HG02870 (cell line): ENCODE measurements around the gene DGKI.
"Not testable (repeated sequence)": the region's sequence is repeated elsewhere in the genome, so short reads cannot be mapped to it uniquely, and the experiment has no call there.

Experiments used
- ATAC-seq: cut with Tn5 transposase; IDR thresholded peaks from one replicate; pipeline ENCODE4 v1.9.1; 2021; ENCODE audit warnings: mild to moderate bottlenecking, moderate library complexity; ENCODE audit not compliant: unreplicated experiment

DGKI gene

DNA sequence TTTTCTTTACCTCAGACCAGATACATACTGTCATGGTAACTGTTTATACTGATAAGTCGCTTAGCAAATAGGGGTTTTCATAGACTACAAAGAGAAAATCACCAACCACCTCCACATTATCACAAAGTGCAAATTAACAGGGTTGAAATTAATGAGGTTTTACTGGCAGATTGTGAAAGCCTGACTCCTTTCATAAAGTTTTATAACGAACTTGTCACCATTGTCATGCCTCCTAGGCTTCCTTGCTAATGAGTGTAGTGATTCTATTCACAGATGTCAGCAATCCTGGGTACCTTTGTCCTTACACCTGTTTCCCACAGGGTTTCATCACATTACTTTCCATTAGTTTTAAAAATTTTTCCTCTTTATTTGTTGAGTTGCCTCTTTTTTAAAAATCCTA, 361.0 kb downstream of the DGKI start:
- ATAC-seq, result no peak

DNA sequence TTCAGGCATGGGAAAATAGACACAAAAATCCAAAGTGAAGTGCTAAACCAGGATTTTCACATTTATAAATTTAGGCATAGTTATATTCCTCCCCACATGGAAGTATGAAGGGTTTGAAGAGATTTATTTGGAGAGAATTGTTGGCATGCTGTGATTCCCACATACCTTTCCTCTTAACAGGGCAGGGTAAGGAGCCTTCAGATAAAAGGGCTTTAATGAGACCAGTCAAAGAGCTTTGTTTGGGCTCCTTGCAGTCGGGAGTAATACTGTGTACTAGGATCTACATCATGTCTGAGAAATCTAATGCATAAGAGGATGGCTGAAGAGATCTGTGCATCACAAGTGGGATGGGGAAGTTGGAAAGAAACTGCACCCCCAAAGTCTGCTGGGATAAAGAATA, 362.4 kb downstream of the DGKI start:
- no peak for ATAC-seq

DNA sequence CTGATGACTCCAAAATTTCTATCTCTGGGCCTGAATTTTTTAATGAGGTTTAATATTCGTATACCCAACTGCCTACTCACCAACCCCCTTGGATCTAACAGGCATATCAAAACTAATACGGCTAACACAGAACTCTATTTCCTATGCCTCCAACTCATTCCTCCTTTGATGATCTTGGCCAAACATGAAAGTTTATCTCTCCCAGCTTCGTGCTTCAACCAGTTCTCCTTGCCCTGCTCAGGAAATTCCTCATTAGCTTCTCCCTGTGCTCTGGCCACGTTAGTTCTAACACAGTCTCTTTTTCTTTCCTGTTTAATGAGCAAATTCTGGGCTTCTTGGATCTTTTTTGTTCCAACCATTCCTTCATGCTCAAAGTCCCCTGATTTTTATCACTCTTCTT, 364.3 kb downstream of the DGKI start:
- ATAC-seq, result no peak

DNA sequence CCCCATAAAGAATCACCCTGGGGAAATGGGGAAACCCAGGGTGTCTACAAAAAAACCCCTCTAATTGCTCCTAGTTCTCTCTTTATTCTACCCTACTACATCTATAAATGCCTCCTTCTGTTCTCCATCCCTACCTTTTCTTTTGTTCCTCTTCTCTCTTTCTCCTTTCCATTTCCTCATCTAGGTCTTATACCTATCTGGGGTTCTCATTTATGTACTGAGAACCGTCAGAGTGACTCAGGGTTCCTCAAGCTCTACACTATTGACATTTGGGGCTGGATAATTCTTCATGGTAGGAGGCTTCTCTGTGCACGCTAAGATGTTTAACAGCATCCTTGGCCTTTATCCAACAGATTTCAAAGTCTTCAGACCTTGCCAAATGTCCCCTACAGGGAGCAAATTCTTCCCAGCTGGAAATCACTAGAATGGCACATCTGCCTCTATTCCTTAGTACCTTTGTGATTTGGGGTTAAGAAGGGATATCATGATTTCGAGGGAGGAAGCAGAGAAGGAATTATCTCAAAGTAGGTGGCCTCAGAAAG, 365.9 kb downstream of the DGKI start:
- ATAC-seq, result no peak

DNA sequence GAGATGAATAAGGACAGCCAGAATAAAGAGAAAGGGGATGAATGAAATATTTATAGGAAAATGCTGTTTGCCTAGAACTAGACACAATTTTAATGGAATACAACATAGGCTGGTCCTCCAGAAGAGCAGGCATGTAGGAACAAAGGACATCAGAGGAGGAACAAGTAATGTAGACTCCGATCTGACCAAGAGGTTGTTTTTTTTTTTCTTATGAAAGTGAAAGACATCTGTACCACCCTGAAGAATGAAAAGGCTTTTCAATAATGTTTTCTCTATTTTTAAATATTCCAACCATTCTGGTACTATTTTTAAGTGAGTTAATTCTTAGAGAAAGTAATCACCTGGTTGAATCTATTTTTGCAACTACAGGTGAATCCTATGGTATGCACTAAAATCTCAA, 366.4 kb downstream of the DGKI start:
- no peak for ATAC-seq

DNA sequence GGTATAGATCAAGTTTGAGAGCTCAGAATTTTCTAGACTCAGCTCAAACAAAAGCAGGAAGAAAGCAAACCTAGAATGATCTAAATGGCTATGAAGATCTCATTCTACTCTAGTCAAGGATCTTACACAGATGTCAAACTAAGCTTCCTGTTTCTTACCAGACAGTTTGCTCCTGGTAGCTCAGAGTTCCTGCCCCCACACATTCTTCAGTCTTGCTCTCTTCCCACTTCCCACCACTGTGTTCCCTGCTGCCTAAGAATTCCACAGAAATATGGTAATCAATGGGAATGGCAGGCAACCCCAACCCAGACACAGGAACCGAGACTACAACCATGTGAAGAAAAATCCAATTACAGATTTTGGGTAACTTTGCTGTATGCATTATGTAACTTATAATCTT, 369.8 kb downstream of the DGKI start:
- ATAC-seq, result no peak

DNA sequence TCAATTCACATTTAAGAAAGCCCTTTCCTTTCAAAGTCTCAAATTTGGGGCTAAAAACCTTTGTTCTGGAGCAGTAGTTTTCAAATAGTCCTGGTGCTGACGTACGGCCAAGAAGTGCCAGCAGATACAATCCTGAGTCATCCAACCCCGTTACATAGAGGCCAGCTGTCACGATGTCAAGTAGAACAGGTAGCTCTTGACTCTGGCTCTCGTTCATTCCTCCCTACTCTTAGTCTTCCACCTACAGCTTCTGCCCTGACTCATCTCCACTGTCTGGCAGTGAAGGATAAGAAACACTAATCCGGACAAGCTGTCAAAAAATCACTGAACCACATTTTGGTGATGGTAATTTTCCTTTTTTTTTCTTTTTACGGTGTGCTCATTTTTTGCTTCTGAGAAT, 370.8 kb downstream of the DGKI start:
- ATAC-seq, result no peak

DNA sequence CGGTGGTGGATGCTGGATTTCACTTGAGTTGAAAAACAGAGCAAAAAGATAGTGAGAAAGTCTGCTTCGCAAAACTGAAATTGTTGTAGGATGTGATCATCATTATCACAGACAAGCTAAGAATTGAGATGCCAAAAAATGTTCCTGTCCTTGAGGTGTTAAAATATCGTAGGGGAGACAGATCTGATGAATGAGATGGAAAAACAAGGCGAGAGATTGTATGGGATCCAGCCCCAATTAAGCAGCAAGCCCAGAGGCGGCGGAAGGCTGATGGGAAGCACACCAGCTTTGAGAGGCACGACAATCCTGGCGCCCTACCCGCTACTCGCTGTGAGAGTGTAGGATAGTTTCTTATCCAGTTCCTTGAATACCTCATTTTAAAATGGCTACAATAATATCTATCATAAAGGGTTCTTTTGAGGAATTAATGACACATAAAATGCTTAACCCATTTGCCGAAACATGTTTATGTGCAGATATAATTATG, 372.2 kb downstream of the DGKI start:
- no peak for ATAC-seq

DNA sequence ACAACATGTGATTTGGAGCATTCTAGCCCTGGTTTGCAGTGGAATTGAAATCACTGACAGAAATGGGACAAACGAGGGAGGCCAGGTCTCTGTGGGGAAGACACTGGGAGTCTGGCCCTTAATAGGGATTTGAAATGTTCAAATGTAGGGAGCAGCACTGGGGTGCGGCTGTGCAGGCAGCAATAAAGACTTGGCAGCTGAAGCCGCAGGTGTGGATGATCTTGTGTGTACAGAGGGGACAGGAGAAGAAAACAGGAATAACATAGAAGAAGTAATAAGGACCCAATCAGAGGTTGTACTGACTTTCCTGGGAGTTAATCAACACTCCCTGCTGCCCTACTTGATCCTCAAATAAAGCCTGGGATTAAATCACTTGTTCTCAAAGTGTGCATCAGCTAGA, 375.6 kb downstream of the DGKI start:
- no peak for ATAC-seq

DNA sequence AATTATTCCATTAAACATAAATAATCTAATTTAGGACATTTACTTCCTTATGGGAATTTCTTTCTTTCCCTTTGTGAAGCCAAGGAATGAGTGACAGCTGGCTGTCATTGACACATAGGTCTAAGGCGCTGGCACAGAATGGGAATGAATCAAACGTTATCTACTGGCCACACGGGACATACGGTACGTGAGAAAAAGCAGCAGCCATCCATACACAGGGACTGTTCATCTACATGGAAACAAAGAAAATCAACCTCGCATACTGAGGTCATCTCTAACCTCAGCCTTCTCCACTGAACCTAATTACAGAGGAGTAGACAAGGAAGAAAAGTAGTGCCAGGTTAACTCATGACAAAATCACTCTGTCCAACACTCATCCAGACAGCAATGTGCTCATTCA, 376.9 kb downstream of the DGKI start:
- ATAC-seq, result no peak

DNA sequence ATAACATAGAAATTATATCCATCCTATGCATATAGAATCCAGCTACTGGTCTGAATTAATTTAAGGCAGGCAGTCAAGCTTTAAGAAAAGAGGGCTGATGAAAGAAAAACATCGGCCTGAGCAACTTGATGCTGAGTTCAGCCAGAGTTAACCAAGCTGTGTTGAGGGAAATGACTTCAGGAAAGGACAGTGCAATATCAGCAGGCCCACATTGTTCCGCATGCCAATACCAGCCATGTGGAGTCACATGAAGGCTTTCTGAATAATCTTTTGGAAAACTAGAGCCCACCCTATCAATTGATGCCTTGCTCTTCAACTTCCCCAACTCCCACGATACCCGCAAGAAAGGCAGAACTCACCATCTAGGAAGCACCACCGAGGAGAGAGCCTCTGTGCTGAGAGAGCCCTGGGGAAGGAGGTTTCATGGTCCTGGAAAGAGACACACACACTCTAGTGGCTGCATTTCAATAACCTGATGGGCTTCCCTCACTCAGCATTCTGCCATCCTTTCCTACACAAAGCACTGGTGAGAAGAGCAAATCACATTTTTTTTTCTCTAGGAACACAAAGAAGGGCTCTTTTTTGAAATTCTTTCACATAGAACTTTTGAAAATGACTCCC, 377.5 kb downstream of the DGKI start:
- ATAC-seq, result no peak

DNA sequence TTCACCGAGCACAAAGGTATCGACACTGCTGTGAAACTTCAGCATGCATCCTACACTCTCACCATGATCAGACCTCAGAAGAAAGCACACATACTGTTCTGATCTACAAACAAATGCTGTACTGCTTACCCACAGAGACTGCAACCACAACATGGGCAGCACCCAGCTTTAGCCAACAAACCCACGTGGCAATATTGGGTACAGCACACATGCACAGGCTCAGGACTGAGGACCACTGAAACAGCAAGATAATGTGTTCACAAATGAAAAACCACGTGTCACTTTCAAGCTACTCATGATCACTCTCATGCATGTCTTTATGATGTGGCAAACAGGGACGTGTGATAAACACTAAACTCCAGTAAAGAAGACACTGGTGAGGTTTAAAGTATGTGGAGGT, 383.9 kb downstream of the DGKI start:
- no peak for ATAC-seq

DNA sequence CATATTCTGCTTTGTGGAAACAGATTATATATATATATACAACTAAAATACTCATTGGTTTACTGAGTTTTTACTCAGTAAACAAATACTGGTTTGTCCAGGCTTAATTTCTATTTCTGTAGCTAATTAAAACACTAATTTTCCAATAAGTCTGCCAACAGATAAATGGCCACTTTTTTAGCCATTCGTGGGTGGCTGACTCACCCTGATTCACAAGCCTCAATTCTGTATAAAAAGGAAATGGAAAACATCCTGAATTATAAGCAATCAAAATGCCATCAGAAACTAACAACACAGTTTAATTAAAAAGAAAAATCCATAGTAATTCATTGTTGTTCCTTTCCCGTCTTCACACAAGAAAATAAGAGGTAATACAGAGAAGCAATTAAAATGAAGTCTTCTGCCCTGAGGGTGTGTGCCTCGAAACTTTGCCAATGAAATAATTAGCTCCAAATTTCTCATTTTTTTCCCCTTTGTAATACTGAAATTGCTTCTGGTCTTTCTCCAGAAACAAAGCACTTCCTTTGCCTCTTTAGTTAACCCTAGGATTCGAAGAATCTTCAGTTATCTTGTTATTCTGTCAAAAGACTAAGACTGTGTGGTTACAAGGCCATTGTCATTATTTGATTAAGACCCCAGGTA, 384.6 kb downstream of the DGKI start:
- no peak for ATAC-seq

DNA sequence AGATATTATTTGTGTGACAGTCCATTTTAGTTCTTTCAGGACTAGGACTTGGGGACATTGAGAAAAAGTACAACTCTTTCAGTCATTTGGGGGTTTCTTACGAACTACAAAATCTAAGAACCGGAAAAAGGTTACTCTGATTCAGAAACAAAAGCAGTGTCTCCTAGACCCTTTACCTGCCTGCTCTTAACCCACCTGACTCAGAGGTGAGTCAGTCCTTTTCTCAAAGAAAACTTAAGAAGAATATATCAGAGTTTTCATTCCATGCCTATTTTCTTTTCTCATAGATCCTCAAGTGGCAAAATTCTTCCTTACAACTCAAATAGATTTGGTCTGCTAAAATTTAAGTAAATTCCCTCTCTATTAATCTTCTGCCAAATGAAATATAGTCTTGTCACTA, 388.4 kb downstream of the DGKI start:
- no peak for ATAC-seq

DNA sequence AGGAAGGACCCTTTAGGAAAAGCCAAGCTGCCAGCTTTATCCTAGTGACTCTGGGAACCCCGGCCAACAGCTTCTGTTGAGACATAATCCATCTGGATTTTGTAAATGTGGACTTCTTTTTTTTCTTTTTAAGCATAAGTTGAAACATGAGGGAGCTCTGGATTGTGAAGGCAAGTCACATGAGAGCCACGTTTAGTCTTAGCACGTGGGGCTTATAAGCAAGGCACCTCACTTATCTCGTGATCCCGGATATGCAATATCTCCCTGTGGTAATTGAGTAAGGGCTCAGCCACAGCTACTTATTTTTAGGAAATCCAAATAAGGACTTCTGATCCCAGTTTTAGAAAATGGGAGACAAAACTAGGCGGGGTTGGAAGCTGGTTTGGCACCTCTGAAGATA, 392.0 kb downstream of the DGKI start:
- ATAC-seq, result no peak

DNA sequence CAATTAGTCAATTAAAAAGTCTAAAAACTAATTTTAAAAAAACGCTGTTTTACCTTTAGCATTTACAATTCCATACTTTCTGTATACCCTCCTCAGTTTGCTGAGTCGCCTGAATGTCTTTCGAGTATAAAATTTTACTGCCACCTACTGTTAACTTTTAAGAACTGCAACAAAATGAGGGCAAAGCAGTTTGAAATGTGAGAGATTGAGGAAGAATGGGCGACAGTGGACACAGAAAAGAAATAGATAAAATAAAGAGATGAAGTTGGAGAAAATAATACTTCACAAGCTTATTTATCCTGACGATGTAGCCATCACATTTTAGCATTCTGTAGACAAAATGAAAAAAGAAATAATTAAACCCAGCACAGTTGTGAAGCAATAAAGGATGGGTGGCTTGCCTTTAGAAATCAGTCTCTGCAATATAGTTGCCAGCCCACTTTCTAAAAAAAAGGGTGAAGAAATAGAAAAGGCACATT, 392.5 kb downstream of the DGKI start:
- peak; percentile 63 for ATAC-seq

DNA sequence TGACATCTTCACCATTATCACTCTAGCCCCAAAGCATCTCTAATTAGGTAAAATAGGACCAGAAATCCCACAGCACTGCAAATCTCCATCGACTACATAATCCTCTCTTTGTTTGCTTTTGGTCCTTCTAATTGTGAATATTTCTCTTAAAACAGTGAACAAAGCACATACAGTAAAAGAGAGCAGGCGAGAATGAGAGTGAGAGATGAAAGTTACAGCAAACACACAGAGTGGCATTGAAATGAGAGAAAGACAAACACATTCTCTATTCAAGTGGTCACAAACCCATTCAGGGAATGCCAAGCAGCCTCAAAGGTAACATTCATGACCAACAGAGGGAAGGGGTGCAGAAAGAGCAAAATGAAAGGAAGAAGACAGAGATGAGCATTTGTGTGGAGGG, 393.4 kb downstream of the DGKI start:
- no peak for ATAC-seq

DNA sequence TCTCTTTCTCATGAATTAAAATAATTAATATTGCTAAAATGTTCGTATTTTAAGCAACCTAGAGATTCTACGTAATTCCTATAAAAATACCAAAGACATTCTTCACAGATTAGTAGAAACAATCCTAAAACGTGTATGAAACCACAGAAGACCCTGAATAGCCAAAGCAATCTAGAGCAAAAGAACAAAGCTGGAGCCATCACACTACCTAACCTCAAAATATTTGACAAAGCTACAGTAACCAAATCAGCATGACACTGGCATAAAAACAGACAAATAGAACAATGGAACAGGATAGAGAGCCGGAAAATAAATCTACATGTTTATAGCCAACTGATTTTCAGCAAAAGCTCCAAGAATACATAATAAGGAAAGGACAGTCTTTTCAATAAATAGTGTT, 397.8 kb downstream of the DGKI start:
- ATAC-seq, result no peak

DNA sequence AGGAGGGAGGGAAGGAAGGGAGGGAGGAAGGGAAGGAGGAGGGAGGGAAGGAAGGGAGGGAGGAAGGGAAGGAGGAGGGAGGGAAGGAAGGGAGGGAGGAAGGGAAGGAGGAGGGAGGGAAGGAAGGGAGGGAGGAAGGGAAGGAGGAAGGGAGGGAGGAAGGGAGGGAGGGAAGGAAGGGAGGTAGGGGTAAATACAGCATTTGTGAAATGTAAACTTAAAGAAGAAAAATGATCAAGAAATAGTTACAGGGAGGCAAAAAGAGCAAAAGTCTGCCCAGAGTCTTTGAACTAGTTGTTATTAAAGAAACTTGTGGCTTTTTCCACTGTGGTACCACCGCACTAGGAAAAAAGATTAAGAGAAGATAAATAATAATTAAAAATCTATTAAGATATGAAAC, 398.2 kb downstream of the DGKI start:
- not testable (repeated sequence) for ATAC-seq

DNA sequence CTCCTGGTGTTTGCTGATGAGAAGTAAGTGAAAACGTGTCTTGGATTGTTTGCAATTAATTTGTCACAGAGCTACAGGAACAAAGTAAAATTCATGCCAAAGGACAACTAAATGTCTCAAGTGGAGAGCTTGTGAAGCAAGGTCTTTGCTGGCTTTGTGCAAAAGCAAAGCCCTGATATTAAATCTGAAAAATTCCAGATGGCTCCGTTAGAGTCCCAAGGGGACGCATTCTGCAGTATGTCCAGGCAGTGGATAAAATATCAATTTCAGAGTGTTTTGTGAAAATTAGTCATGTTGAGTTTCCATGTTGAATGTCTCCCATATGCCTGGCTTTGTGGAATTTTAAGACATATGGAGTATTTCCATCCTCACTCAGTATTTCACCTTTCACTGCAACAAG, 400.7 kb downstream of the DGKI start:
- ATAC-seq, result no peak

DNA sequence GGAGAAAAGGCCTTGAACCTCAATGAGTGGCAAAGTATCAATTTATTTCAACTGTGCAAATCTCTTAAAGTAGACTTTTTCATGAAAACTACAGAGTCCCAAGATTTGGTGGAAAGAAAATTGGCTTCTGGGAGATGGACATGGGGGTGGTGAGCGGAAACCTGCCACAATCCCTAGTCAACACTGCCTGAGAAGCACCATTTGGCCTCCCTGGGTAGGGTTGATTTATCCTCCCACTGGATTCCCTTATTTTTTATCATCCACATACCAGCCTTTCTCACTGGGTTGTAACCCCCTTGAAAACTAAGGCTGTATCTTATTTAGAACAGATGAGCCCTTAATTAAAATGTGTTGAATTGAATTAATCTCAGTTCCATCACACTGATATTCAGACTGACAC, 401.5 kb downstream of the DGKI start:
- no peak for ATAC-seq

DNA sequence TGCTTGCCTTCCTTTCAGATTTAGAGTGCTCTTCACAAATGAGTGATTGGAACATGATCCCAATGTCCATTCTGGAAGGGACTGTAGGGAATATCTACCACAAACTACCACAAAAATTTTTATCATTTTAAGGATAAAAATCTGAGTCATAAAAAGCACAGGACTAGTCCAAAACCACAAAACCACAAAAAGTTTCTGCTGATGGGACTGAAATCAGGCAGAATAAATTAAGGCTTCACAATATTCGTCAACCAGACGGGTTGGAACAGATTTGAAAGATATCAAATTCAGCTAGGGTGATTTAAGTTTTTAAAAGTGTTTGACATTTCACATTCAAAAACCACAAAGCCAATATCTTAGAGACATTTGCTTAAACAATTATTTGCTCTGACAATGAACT, 403.2 kb downstream of the DGKI start:
- ATAC-seq, result no peak

DNA sequence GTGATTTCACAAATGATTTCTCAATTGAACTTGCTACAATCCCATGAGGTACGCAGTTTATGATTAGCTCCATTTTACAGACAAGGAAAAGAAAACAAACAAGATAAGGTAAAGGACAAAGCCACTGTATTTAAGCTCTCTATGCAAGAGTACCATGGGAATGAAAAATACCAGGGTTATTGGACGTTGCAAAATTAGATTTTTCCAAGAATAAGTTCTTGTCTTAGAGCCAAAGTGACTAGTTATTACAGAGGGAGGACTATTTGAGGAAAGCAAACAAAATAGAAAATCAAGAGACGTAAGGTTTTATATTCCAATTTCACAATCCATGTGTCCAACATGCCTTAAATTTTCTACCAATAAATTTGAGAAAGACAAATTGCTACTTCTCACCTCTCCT, 405.3 kb downstream of the DGKI start:
- no peak for ATAC-seq
